SKM-1 (cell line): Measurements from ENCODE around the gene INSR.
"Not testable (repeated sequence)": the region's sequence is repeated elsewhere in the genome, so short reads cannot be mapped to it uniquely, and the experiment has no call there.

Source experiments
- DNase-seq: peaks from one replicate; lab custom pipeline; 2025; ENCODE audit not compliant: unreplicated experiment; lab: John Stamatoyannopoulos, UW

The INSR gene

GRCh38 chr19:7224995-7225394, 69.2 kb downstream of the INSR start:
- DNase-seq = no peak

- no peak for DNase-seq
These were observed 70.0 kb downstream of the INSR start for GRCh38 chr19:7224209-7224686.

GRCh38 chr19:7223429-7223828, 70.8 kb downstream of the INSR start:
- no peak for DNase-seq

- no peak for DNase-seq
These were observed 75.2 kb downstream of the INSR start for GRCh38 chr19:7219056-7219455.

GRCh38 chr19:7217861-7218260, 76.4 kb downstream of the INSR start:
- no peak for DNase-seq

GRCh38 chr19:7216373-7216902, 77.8 kb downstream of the INSR start:
- DNase-seq = no peak

GRCh38 chr19:7215176-7215575, 79.0 kb downstream of the INSR start:
- DNase-seq = no peak

GRCh38 chr19:7214324-7215089, 79.7 kb downstream of the INSR start:
- no peak for DNase-seq

- no peak for DNase-seq
These were observed 80.4 kb downstream of the INSR start for GRCh38 chr19:7213628-7214323.

- DNase-seq = no peak
These were observed 82.8 kb downstream of the INSR start for GRCh38 chr19:7211191-7211951.

- DNase-seq = no peak
These were observed 83.9 kb downstream of the INSR start for GRCh38 chr19:7210359-7210758.

GRCh38 chr19:7209597-7210325, 84.5 kb downstream of the INSR start:
- not testable (repeated sequence) for DNase-seq

GRCh38 chr19:7209036-7209435, 85.2 kb downstream of the INSR start:
- DNase-seq = not testable (repeated sequence)

GRCh38 chr19:7203332-7203731, 90.9 kb downstream of the INSR start:
- no peak for DNase-seq

- DNase-seq = no peak
These were observed 91.3 kb downstream of the INSR start for GRCh38 chr19:7202888-7203287.

- DNase-seq = no peak
These were observed 93.5 kb downstream of the INSR start for GRCh38 chr19:7200736-7201135.

GRCh38 chr19:7199613-7200533, 94.3 kb downstream of the INSR start:
- no peak for DNase-seq

- DNase-seq = peak; percentile 76
These were observed 96.2 kb downstream of the INSR start for GRCh38 chr19:7197760-7198696.
